ENCODE results near the gene THSD4.

The THSD4 gene

GRCh38 chr15:71118881-71119632 lies 3.8 kb downstream of the THSD4 start:
- Histone ChIP-seq H3K9me3 (ENCODE audit: control extremely low read depth in 1 of 5, control insufficient read depth in 4 of 5, insufficient read depth in 2 of 5, low read depth in 1 of 5, low read length in 4 of 5) (no peaks in the 10 kb centered on the region), H3K27ac (ENCODE audit: insufficient read depth in 1 of 2, low read depth in 1 of 2, low read length in 2 of 2, poor library complexity in 1 of 2, severe bottlenecking in 2 of 2) (no peak overlapping the region), H3K27me3 (replicated peaks in 2 of 5; ENCODE audit: control insufficient read depth in 4 of 5, insufficient read depth in 5 of 5, low read length in 4 of 5) (peaks cover 5 to 60% (median 21%) of the 10 kb centered on the region in 5 experiments), H3K4me3 (ENCODE audit: control insufficient read depth in 1 of 7, extremely low read depth in 1 of 7, insufficient read depth in 4 of 7, low read depth in 2 of 7, low read length in 6 of 7) (no peak overlapping the region), H3K36me3 (ENCODE audit: control insufficient read depth in 4 of 4, insufficient read depth in 4 of 4, low read length in 3 of 4) (no peaks in the 10 kb centered on the region), H3K4me1 (ENCODE audit: control extremely low read depth in 1 of 4, control insufficient read depth in 4 of 4, insufficient read depth in 4 of 4, low read length in 3 of 4) (peaks cover 0 to 13% (median 10%) of the 10 kb centered on the region in 4 experiments)
- POLR2A ChIA-PET, result no interaction called here
- WGBS (ENCODE audit: insufficient coverage), result over 99% methylated on average over 9 of the region's 11 CpGs
- CTCF ChIA-PET, result no interaction called here
- no peak for DNase-seq

DNA sequence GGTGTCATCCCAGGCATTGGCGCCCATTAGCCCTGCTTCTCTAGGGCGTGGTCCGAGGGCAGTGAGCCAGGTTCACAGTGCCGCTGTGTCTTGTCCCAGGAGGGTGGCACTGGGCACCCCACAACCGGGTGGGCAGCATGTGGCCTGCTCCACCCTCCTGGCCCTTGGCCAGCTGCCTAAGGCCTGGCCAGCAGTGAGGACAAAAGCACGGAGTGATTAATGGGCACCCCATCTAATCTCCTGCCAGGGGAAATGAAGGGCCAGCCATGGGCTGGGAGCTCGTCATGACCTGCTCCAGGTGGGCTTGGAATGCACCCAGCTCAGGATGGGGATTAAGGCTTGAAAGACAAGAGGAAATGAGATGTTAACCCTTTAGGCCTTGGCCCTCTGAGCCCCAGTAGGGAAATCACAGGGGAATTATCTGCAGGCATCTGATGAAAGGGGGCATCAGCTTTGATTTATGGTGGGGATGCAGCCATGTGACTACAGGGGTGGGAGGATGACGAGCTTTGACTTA lies 5.2 kb downstream of the THSD4 start:
- DNase-seq, result no peak
- H3K9me3 ChIP-seq (ENCODE audit: control extremely low read depth in 1 of 5, control insufficient read depth in 4 of 5, insufficient read depth in 2 of 5, low read depth in 1 of 5, low read length in 4 of 5), result no peaks in the 10 kb centered on the region
- H3K4me3 ChIP-seq (ENCODE audit: control insufficient read depth in 1 of 7, extremely low read depth in 1 of 7, insufficient read depth in 4 of 7, low read depth in 2 of 7, low read length in 6 of 7), result no peak overlapping the region
- H3K36me3 ChIP-seq (ENCODE audit: control insufficient read depth in 4 of 4, insufficient read depth in 4 of 4, low read length in 3 of 4), result no peaks in the 10 kb centered on the region
- H3K27me3 ChIP-seq (replicated peaks in 2 of 5; ENCODE audit: control insufficient read depth in 4 of 5, insufficient read depth in 5 of 5, low read length in 4 of 5), result peaks cover 2 to 56% (median 17%) of the 10 kb centered on the region in 5 experiments
- ChIA-PET POLR2A (no interaction called here), CTCF (no interaction called here)
- peaks cover 0 to 7% (median 6%) of the 10 kb centered on the region in 4 experiments for H3K4me1 ChIP-seq (ENCODE audit: control extremely low read depth in 1 of 4, control insufficient read depth in 4 of 4, insufficient read depth in 4 of 4, low read length in 3 of 4)
- H3K27ac ChIP-seq (ENCODE audit: insufficient read depth in 1 of 2, low read depth in 1 of 2, low read length in 2 of 2, poor library complexity in 1 of 2, severe bottlenecking in 2 of 2), result no peak overlapping the region
- WGBS (ENCODE audit: insufficient coverage), result 91% methylated on average over 8 of the region's 8 CpGs

- no peaks in the 10 kb centered on the region for H3K9me3 ChIP-seq (ENCODE audit: control extremely low read depth in 1 of 5, control insufficient read depth in 4 of 5, insufficient read depth in 2 of 5, low read depth in 1 of 5, low read length in 4 of 5)
- DNase-seq, result no peak
- peaks cover 2 to 54% (median 16%) of the 10 kb centered on the region in 5 experiments for H3K27me3 ChIP-seq (replicated peaks in 2 of 5; ENCODE audit: control insufficient read depth in 4 of 5, insufficient read depth in 5 of 5, low read length in 4 of 5)
- 89% methylated on average over 2 of the region's 4 CpGs for WGBS (ENCODE audit: insufficient coverage)
- CTCF ChIA-PET, result no interaction called here
- no peak overlapping the region for H3K27ac ChIP-seq (ENCODE audit: insufficient read depth in 1 of 2, low read depth in 1 of 2, low read length in 2 of 2, poor library complexity in 1 of 2, severe bottlenecking in 2 of 2)
- no peak overlapping the region for H3K4me3 ChIP-seq (ENCODE audit: control insufficient read depth in 1 of 7, extremely low read depth in 1 of 7, insufficient read depth in 4 of 7, low read depth in 2 of 7, low read length in 6 of 7)
- no peaks in the 10 kb centered on the region for H3K4me1 ChIP-seq (ENCODE audit: control extremely low read depth in 1 of 4, control insufficient read depth in 4 of 4, insufficient read depth in 4 of 4, low read length in 3 of 4)
- H3K36me3 ChIP-seq (ENCODE audit: control insufficient read depth in 4 of 4, insufficient read depth in 4 of 4, low read length in 3 of 4), result no peaks in the 10 kb centered on the region
- POLR2A ChIA-PET, result no interaction called here
Measured at GRCh38 chr15:71121442-71121841, 6.2 kb downstream of the THSD4 start.

DNA sequence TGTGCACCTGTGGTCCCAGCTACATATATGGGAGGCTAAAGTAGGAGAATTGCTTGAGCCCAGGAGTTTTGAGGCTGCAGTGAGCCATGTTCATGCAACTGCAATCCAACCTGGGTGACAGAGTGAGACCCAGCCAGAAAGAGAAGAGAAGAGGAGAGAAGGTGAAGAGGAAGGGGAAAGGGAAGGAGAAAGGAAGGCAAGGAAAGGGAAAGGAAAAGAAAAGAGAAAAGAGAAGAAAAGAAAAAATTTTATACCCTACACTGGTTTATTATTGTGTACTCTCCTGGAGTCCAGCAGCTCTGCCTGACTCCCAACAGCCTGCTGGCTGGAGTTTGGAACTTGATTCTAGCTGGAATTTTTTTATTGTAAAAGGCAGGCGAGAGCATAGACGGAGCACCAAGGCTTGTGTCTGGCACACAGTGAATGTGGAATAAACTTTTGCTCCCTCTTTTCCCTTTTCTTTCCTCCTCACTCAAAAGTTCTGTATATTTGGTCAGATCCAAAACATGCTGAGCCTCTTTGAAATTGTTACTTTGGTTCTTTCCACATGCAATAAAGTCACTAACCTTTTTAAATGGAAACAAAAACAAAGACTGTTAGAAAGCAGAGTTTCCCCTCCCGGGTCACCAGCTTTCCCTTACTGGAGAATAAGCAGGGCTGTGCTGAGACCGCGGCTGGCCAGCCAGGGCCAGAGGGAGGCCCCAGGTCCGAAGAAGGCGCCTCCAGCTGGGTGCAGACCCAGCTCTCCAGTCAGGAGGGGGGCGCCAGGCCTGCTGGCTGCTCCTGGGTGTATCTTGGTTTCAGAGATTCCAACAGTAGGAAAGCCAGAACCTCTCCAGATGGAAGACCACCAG lies 9.9 kb downstream of the THSD4 start:
- Histone ChIP-seq H3K9me3 (ENCODE audit: control extremely low read depth in 1 of 5, control insufficient read depth in 4 of 5, insufficient read depth in 2 of 5, low read depth in 1 of 5, low read length in 4 of 5) (no peaks in the 10 kb centered on the region), H3K36me3 (ENCODE audit: control insufficient read depth in 4 of 4, insufficient read depth in 4 of 4, low read length in 3 of 4) (no peaks in the 10 kb centered on the region), H3K4me3 (ENCODE audit: control insufficient read depth in 1 of 7, extremely low read depth in 1 of 7, insufficient read depth in 4 of 7, low read depth in 2 of 7, low read length in 6 of 7) (no peak overlapping the region), H3K4me1 (ENCODE audit: control extremely low read depth in 1 of 4, control insufficient read depth in 4 of 4, insufficient read depth in 4 of 4, low read length in 3 of 4) (no peaks in the 10 kb centered on the region), H3K27ac (ENCODE audit: insufficient read depth in 1 of 2, low read depth in 1 of 2, low read length in 2 of 2, poor library complexity in 1 of 2, severe bottlenecking in 2 of 2) (no peak overlapping the region), H3K27me3 (replicated peaks in 2 of 5; ENCODE audit: control insufficient read depth in 4 of 5, insufficient read depth in 5 of 5, low read length in 4 of 5) (peaks cover 0 to 32% (median 5%) of the 10 kb centered on the region in 5 experiments)
- 93% methylated on average over 7 of the region's 8 CpGs for WGBS (ENCODE audit: insufficient coverage)
- DNase-seq, result no peak
- ChIA-PET POLR2A (no interaction called here), CTCF (interaction anchor here (1.0 kb wide), 1 partner anchor 10 kb away, joined by 3 read pairs; the partner anchor contains the start of gene THSD4)

GRCh38 chr15:71125831-71126450 lies 10.7 kb downstream of the THSD4 start:
- WGBS (ENCODE audit: insufficient coverage), result 96% methylated on average over 10 of the region's 14 CpGs
- no peak for DNase-seq
- ChIA-PET POLR2A (no interaction called here), CTCF (no interaction called here)
- no peaks in the 10 kb centered on the region for H3K36me3 ChIP-seq (ENCODE audit: control insufficient read depth in 4 of 4, insufficient read depth in 4 of 4, low read length in 3 of 4)
- H3K4me1 ChIP-seq (ENCODE audit: control extremely low read depth in 1 of 4, control insufficient read depth in 4 of 4, insufficient read depth in 4 of 4, low read length in 3 of 4), result no peaks in the 10 kb centered on the region
- no peaks in the 10 kb centered on the region for H3K9me3 ChIP-seq (ENCODE audit: control extremely low read depth in 1 of 5, control insufficient read depth in 4 of 5, insufficient read depth in 2 of 5, low read depth in 1 of 5, low read length in 4 of 5)
- H3K4me3 ChIP-seq (ENCODE audit: control insufficient read depth in 1 of 7, extremely low read depth in 1 of 7, insufficient read depth in 4 of 7, low read depth in 2 of 7, low read length in 6 of 7), result no peak overlapping the region
- peaks cover 0 to 34% (median 5%) of the 10 kb centered on the region in 5 experiments for H3K27me3 ChIP-seq (replicated peaks in 2 of 5; ENCODE audit: control insufficient read depth in 4 of 5, insufficient read depth in 5 of 5, low read length in 4 of 5)
- H3K27ac ChIP-seq (ENCODE audit: insufficient read depth in 1 of 2, low read depth in 1 of 2, low read length in 2 of 2, poor library complexity in 1 of 2, severe bottlenecking in 2 of 2), result no peak overlapping the region

DNA sequence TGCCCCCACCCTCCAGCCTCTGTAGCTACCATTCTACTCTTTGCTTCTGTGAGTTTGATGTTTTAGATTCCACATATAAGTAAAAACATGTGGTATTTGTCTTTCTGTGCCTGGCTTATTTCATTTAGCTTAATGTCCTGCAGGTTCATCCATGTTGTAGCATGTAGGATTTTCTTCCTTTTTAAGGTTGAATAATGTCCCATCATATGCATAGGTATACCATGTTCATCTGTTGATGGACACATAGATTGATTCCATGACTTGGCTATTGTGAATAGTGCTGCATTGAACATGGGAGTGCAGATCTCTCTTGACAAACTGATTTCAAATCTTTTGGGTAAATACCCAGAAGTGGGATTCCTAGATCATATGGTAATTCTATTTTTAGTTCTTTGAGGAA lies 11.8 kb downstream of the THSD4 start:
- DNase-seq, result no peak
- no peaks in the 10 kb centered on the region for H3K4me1 ChIP-seq (ENCODE audit: control extremely low read depth in 1 of 4, control insufficient read depth in 4 of 4, insufficient read depth in 4 of 4, low read length in 3 of 4)
- H3K27me3 ChIP-seq (replicated peaks in 2 of 5; ENCODE audit: control insufficient read depth in 4 of 5, insufficient read depth in 5 of 5, low read length in 4 of 5), result peaks cover 2 to 32% (median 5%) of the 10 kb centered on the region in 5 experiments
- CTCF ChIA-PET, result no interaction called here
- H3K27ac ChIP-seq (ENCODE audit: insufficient read depth in 1 of 2, low read depth in 1 of 2, low read length in 2 of 2, poor library complexity in 1 of 2, severe bottlenecking in 2 of 2), result no peak overlapping the region
- no peak overlapping the region for H3K4me3 ChIP-seq (ENCODE audit: control insufficient read depth in 1 of 7, extremely low read depth in 1 of 7, insufficient read depth in 4 of 7, low read depth in 2 of 7, low read length in 6 of 7)
- no peaks in the 10 kb centered on the region for H3K36me3 ChIP-seq (ENCODE audit: control insufficient read depth in 4 of 4, insufficient read depth in 4 of 4, low read length in 3 of 4)
- H3K9me3 ChIP-seq (ENCODE audit: control extremely low read depth in 1 of 5, control insufficient read depth in 4 of 5, insufficient read depth in 2 of 5, low read depth in 1 of 5, low read length in 4 of 5), result no peaks in the 10 kb centered on the region
- POLR2A ChIA-PET, result no interaction called here
